HEK293T (cell line): ENCODE results near the gene GYG2.

ENCODE experiments used
- FOXM1 ChIP-seq: fragments of 450-650 bp; IDR thresholded peaks from 2 replicates; pipeline ENCODE4 v1.6.1; 2017; ENCODE audit warnings: mild to moderate bottlenecking, borderline replicate concordance
- HDGF ChIP-seq: fragments of 450-650 bp; IDR thresholded peaks from 2 replicates; pipeline ENCODE4 v1.6.1; 2017; ENCODE audit warnings: antibody characterized with exemption, borderline replicate concordance
- L3MBTL2 ChIP-seq: fragments of 450-650 bp; conservative IDR thresholded peaks from 2 replicates; pipeline ENCODE4 v1.6.1; 2016; ENCODE audit warnings: mild to moderate bottlenecking
- NFRKB ChIP-seq: fragments of 450-650 bp; IDR thresholded peaks from 2 replicates; pipeline ENCODE4 v1.6.1; 2016; ENCODE audit warnings: mild to moderate bottlenecking, moderate library complexity
- SP1 ChIP-seq: fragments of 450-650 bp; IDR thresholded peaks from 2 replicates; pipeline ENCODE4 v1.6.1; 2017

GRCh38 chrX:2926664-2927275 is 98.0 kb downstream of the GYG2 start:
- no peak for TF ChIP-seq FOXM1
- no peak for TF ChIP-seq HDGF
- no peak for TF ChIP-seq L3MBTL2
- TF ChIP-seq NFRKB: no peak
- TF ChIP-seq SP1: no peak
